ENCODE data around the gene CXCL1.

DNA sequence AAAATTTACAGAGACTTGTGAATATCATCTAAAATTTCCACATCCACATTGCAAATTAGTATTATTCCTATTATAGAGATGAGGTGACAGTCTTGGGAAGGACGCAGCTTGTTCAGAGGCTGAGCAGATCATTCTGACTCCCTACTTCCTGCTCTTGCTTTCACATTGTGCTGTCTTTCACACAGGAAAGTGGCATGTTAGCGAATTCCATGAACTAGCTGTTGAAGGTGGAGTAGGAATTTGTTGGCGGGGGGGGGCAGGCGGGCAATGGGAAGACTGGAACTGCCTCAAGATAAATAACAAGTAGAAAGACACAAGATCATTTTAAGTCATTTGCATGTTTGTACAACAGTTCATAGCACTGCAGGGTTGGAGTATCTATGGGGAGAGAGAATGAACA is 13.8 kb upstream of the CXCL1 start:
- TF ChIP-seq, protein P1, sequence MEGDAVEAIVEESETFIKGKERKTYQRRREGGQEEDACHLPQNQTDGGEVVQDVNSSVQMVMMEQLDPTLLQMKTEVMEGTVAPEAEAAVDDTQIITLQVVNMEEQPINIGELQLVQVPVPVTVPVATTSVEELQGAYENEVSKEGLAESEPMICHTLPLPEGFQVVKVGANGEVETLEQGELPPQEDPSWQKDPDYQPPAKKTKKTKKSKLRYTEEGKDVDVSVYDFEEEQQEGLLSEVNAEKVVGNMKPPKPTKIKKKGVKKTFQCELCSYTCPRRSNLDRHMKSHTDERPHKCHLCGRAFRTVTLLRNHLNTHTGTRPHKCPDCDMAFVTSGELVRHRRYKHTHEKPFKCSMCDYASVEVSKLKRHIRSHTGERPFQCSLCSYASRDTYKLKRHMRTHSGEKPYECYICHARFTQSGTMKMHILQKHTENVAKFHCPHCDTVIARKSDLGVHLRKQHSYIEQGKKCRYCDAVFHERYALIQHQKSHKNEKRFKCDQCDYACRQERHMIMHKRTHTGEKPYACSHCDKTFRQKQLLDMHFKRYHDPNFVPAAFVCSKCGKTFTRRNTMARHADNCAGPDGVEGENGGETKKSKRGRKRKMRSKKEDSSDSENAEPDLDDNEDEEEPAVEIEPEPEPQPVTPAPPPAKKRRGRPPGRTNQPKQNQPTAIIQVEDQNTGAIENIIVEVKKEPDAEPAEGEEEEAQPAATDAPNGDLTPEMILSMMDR (IDR thresholded peaks at IDR 0.05) = no peak
- TF ChIP-seq EZH2 (IDR thresholded peaks at IDR 0.05; ENCODE audit: borderline replicate concordance, insufficient read depth, low read depth, low read length, poor library complexity, severe bottlenecking) = no peak
